ENCODE data around the gene TAOK3.

GRCh38 chr12:118185602-118186397, 186.9 kb downstream of the TAOK3 start:
- TF ChIP-seq CTCF (IDR thresholded peaks at IDR 0.05; ENCODE audit: insufficient read depth, low read depth, low read length) (no peak), EZH2 (IDR thresholded peaks at IDR 0.05; ENCODE audit: insufficient read depth, low read length) (no peak)

All from astrocyte (in vitro differentiated cells and primary cell).